Neural cell (in vitro differentiated cells): ENCODE measurements around the gene FAM118B. TPM values are rescaled to one million over a fixed set of nuclear protein-coding genes. Genes with fewer than 3 reads are reported as not detected.

Source experiments
- H2AFZ ChIP-seq: fragments of 200-600, 300-800 bp; sonication (generic), shearing (Covaris generic); 2 replicates; pipeline ENCODE4 v1.6.0; 2014; ENCODE audit warnings: low read depth, mild to moderate bottlenecking, antibody characterized with exemption, low read length, moderate library complexity
- H3F3A ChIP-seq: fragments of 200-600 bp; shearing (Covaris generic); 2 replicates; pipeline ENCODE4 v1.6.1; 2016; ENCODE audit warnings: mild to moderate bottlenecking, moderate library complexity, mixed read lengths, antibody characterized with exemption, low read length; ENCODE audit not compliant: insufficient read depth, poor library complexity, severe bottlenecking
- H3K27ac ChIP-seq: fragments of 200-600, 300-800 bp; sonication (generic), shearing (Covaris generic); 2 replicates; pipeline ENCODE4 v1.5.1; 2014; ENCODE audit warnings: mild to moderate bottlenecking, low read length, moderate library complexity
- H3K27me3 ChIP-seq: fragments of 300-800, 200-600 bp; sonication (generic), shearing (Covaris generic); 2 replicates; pipeline ENCODE4 v1.6.0; 2014; ENCODE audit warnings: mild to moderate bottlenecking, low read depth, low read length, moderate library complexity; ENCODE audit not compliant: insufficient read depth
- H3K36me3 ChIP-seq: fragments of 300-800, 200-600 bp; sonication (generic), shearing (Covaris generic); 2 replicates; pipeline ENCODE4 v1.5.1; 2014; ENCODE audit warnings: mild to moderate bottlenecking, antibody characterized with exemption, low read length, moderate library complexity; ENCODE audit not compliant: insufficient read depth
- H3K4me2 ChIP-seq: fragments of 300-800, 200-600 bp; sonication (generic), shearing (Covaris generic); 2 replicates; pipeline ENCODE4 v1.6.0; 2014; ENCODE audit warnings: mild to moderate bottlenecking, low read length
- H3K4me3 ChIP-seq: fragments of 300-800, 200-600 bp; sonication (generic), shearing (Covaris generic); 2 replicates; pipeline ENCODE4 v1.5.1; 2014; ENCODE audit warnings: mild to moderate bottlenecking, low read length, moderate library complexity
- H3K79me2 ChIP-seq: fragments of 200-600 bp; shearing (Covaris generic); replicated peaks from 2 replicates; pipeline ENCODE4 v1.6.0; 2014; ENCODE audit warnings: mild to moderate bottlenecking, low read length, moderate library complexity; ENCODE audit not compliant: insufficient read depth
- H3K9ac ChIP-seq: fragments of 300-800, 200-600 bp; sonication (generic), shearing (Covaris generic); 2 replicates; pipeline ENCODE4 v1.6.1; 2016; ENCODE audit warnings: mild to moderate bottlenecking, low read length, mixed read lengths
- H3K9me2 ChIP-seq: fragments of 200-600 bp; shearing (Covaris generic); 2 replicates; pipeline ENCODE4 v1.6.1; 2016; ENCODE audit warnings: mild to moderate bottlenecking, low read length, mixed read lengths; ENCODE audit not compliant: insufficient read depth
- H3K9me3 ChIP-seq: fragments of 200-600, 300-800 bp; sonication (generic), shearing (Covaris generic); 2 replicates; pipeline ENCODE4 v1.6.1; 2016; ENCODE audit warnings: mild to moderate bottlenecking, mixed run types, low read length, moderate library complexity, mixed read lengths
- H4K20me1 ChIP-seq: fragments of 200-600 bp; shearing (Covaris generic); 2 replicates; pipeline ENCODE4 v1.6.1; 2016; ENCODE audit warnings: mild to moderate bottlenecking, mixed run types; ENCODE audit not compliant: insufficient read depth
- EP300 ChIP-seq: fragments of 450-650 bp; conservative IDR thresholded peaks from 2 replicates; pipeline ENCODE4 v1.6.1; 2014; ENCODE audit warnings: antibody characterized with exemption, mild to moderate bottlenecking, moderate library complexity; ENCODE audit not compliant: poor library complexity, severe bottlenecking
- EZH2 ChIP-seq: fragments of 200-600, 300-800 bp; shearing (Covaris generic), sonication (generic); IDR thresholded peaks from 2 replicates; pipeline ENCODE4 v1.6.1; 2014; ENCODE audit warnings: antibody characterized with exemption, low read length, borderline replicate concordance, mild to moderate bottlenecking; ENCODE audit not compliant: insufficient read depth, poor library complexity, severe bottlenecking
- MXI1 ChIP-seq: fragments of 450-650 bp; conservative IDR thresholded peaks from 2 replicates; pipeline ENCODE4 v1.6.1; 2014; ENCODE audit warnings: antibody characterized with exemption, mild to moderate bottlenecking; ENCODE audit not compliant: poor library complexity, severe bottlenecking
- POLR2AphosphoS5 ChIP-seq: IDR thresholded peaks from 2 replicates; pipeline ENCODE4 v1.6.1; 2012
- RAD21 ChIP-seq: fragments of 450-650 bp; conservative IDR thresholded peaks from 2 replicates; pipeline ENCODE4 v1.6.1; 2014; ENCODE audit warnings: antibody characterized with exemption, mild to moderate bottlenecking, moderate library complexity
- REST ChIP-seq: IDR thresholded peaks from 2 replicates; pipeline ENCODE4 v1.6.1; 2012; ENCODE audit warnings: borderline replicate concordance
- SMC3 ChIP-seq: fragments of 450-650 bp; conservative IDR thresholded peaks from 2 replicates; pipeline ENCODE4 v1.6.1; 2014; ENCODE audit warnings: antibody characterized with exemption, mild to moderate bottlenecking, moderate library complexity; ENCODE audit not compliant: poor library complexity
- TAF1 ChIP-seq: IDR thresholded peaks from 2 replicates; pipeline ENCODE4 v1.6.1; 2012; ENCODE audit warnings: low read depth
- polyA plus RNA-seq: library from polyadenylated mRNA; depleted of rRNA; stranded (reverse); fragments of >200 nt; gene quantifications from 2 replicates; pipeline ENCODE4 v1.2.3, GENCODE V29; 2014
- TF ChIP-seq, protein P1 (sequence below): fragments of 450-650 bp; IDR thresholded peaks from 2 replicates; pipeline ENCODE4 v1.5.1; 2014; ENCODE audit warnings: antibody characterized with exemption, mild to moderate bottlenecking, moderate library complexity; ENCODE audit not compliant: poor library complexity, severe bottlenecking

Gene FAM118B
- polyA plus RNA-seq, 1 donor from 2014 or later: 54.1 TPM

GRCh38 chr11:126186708-126187529 is 24.7 kb upstream of the FAM118B start:
- no peak overlapping the region for H3K9ac ChIP-seq
- H3K36me3 ChIP-seq: no peaks in the 10 kb centered on the region
- H3K9me2 ChIP-seq: no peaks in the 10 kb centered on the region
- TF ChIP-seq SMC3 (peak; percentile 60), RAD21 (peak; percentile 54), REST (no peak), EP300 (no peak), POLR2AphosphoS5 (no peak), TAF1 (no peak), MXI1 (no peak), EZH2 (no peak)
- TF ChIP-seq, protein P1, sequence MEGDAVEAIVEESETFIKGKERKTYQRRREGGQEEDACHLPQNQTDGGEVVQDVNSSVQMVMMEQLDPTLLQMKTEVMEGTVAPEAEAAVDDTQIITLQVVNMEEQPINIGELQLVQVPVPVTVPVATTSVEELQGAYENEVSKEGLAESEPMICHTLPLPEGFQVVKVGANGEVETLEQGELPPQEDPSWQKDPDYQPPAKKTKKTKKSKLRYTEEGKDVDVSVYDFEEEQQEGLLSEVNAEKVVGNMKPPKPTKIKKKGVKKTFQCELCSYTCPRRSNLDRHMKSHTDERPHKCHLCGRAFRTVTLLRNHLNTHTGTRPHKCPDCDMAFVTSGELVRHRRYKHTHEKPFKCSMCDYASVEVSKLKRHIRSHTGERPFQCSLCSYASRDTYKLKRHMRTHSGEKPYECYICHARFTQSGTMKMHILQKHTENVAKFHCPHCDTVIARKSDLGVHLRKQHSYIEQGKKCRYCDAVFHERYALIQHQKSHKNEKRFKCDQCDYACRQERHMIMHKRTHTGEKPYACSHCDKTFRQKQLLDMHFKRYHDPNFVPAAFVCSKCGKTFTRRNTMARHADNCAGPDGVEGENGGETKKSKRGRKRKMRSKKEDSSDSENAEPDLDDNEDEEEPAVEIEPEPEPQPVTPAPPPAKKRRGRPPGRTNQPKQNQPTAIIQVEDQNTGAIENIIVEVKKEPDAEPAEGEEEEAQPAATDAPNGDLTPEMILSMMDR: peak; percentile 49
- H3K79me2 ChIP-seq: no peaks in the 10 kb centered on the region
- H3K27ac ChIP-seq: no peak overlapping the region
- H4K20me1 ChIP-seq: no peaks in the 10 kb centered on the region
- no peak overlapping the region for H3K4me2 ChIP-seq
- H3K9me3 ChIP-seq: no peaks in the 10 kb centered on the region
- H3K27me3 ChIP-seq: no peaks in the 10 kb centered on the region
- H3F3A ChIP-seq: no peaks in the 10 kb centered on the region
- H3K4me3 ChIP-seq: no peak overlapping the region
- no peak overlapping the region for H2AFZ ChIP-seq

DNA sequence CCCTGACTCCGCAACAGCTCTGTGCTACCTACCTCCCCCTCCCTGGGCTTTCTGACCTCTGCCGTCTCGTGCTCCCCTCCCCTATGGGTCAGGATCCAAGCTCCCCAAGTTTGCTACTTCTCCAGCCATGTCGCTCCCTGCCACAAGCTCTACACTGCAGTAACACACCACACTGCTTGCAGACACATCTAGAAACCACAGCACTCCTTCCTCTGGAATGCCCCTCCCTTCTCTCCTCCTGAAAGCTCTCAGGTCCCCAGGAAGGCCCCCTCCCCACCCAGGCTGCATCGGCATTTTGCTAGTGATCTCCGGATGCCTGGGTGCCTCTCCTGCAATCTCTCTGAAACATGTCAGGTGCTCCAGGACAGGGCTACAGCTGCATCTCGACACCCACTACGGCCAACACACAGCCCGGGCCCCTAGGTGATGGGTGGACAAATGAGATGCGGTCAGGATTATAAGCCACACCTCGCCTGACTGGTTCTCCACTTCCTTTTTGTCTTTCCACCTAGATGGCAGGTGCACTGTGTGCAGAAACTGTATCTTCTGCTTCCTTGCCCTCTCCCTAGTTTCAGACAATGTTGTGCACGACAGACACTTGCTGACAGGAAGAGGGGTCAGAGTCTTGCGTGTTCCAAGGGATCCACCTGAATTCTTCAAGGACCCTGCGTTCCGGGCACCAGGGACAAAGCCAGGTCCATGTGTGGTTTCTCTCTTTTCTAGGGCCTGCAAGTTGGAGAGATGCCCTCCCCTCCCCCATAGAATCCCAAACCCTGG is 23.1 kb upstream of the FAM118B start:
- TF ChIP-seq POLR2AphosphoS5: no peak
- TF ChIP-seq REST: no peak
- H3K79me2 ChIP-seq: no peaks in the 10 kb centered on the region
- no peak overlapping the region for H3K4me2 ChIP-seq
- H3K9ac ChIP-seq: no peak overlapping the region
- H3K9me3 ChIP-seq: no peaks in the 10 kb centered on the region
- H4K20me1 ChIP-seq: no peaks in the 10 kb centered on the region
- no peak overlapping the region for H3K27ac ChIP-seq
- H2AFZ ChIP-seq: no peak overlapping the region
- no peaks in the 10 kb centered on the region for H3K27me3 ChIP-seq
- no peaks in the 10 kb centered on the region for H3K9me2 ChIP-seq
- H3K36me3 ChIP-seq: no peaks in the 10 kb centered on the region
- H3K4me3 ChIP-seq: no peak overlapping the region
- H3F3A ChIP-seq: no peaks in the 10 kb centered on the region
